HTR-8/SVneo (cell line): ENCODE data around the gene GYS2.

Experiments used
- DNase-seq: peaks from one replicate; pipeline ENCODE4 v3.0.0; 2011; ENCODE audit warnings: low spot score, mixed read lengths; ENCODE audit not compliant: insufficient read length
- FAIRE-seq: peaks from 2 replicates; lab custom pipeline; 2011; peaks lifted over from hg19 to GRCh38; lab: Jason Lieb, UNC

Gene GYS2

DNA sequence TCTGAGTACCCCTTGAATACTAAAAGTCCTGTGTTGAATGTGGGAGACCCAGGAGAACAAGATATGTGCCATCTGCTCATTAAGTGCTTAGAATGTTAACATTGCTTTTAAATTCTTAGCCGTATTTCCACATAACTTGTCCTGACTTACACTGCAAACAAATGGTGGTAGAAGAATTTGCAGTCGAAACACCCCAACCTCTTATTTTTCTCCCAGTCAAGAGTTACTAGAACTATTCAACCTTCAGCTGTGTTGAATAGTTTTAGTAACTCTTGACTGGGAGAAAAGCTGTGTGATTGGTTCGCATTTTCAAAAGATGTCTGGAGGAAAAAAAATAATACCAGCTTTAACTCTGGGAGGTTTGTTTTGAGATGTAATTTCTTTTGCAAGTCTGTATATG is 86.2 kb downstream of the GYS2 start:
- no peak for FAIRE-seq

DNA sequence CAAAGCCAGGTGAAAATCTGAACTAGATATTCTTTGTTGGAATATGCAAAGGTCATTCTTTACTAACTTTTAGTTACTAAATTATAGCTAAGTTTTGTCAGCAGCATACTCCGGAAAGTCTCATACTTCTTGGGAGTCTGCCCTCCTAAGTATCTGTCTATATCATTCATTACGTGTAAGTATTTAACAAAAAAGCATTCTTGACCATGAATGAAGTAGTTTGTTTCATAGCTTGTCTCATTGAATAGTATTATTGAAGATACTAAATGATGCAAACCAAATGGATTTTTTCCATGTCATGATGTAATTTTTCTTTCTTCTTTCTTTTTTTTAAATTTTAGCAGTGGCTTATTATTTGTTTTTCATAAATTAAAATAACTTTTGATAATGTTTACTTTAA is 88.4 kb downstream of the GYS2 start:
- no peak for FAIRE-seq
- DNase-seq = no peak

More for the DNA sequence above, 86.2 kb downstream of the GYS2 start:
- no peak for DNase-seq

DNA sequence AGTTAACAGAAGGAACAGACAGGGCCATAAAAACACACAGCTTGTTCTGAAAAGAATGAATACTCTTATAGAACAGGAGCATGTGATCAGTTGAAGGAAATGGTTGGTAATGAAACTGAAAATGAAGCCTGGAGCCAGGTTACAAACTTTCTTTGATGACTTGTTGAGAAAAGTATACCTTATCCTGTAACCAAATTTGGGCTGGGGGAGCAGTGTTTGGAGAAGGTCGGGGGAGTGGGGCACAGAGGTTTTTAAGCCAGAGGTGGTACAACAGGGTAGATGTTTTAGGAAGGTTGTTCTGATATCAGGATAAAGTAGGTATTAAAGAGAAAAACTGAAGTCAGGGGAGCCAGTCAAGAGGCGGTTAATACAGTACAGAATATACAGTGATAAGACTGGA is 94.9 kb downstream of the GYS2 start:
- no peak for DNase-seq

DNA sequence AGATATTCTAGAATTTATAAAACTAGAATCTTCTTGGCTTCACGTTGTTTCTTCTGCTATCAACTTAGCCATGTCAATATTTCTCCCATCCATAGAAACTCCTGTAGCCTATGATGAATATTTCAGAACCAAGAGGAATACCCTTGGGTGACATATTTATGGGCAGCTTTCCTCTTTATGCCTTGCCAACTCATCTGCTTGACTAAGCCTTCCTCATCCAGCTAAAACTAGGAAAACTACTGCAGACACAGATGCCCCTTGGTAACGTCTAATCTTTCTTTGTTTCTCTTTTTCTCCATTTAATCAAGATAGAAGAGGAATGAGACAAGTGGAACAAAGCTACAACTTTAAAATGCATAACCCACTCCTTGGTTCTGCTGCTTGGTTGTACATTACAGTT is 96.8 kb downstream of the GYS2 start:
- no peak for DNase-seq
- no peak for FAIRE-seq

More for the DNA sequence above, 94.9 kb downstream of the GYS2 start:
- FAIRE-seq = no peak

- DNase-seq = no peak
- no peak for FAIRE-seq
Measured at GRCh38 chr12:21505888-21506287, 98.8 kb downstream of the GYS2 start.

- FAIRE-seq (no peak), DNase-seq (no peak)
Measured at GRCh38 chr12:21502872-21503271, 101.8 kb downstream of the GYS2 start.

- DNase-seq (peak; percentile 12), FAIRE-seq (no peak)
Measured at GRCh38 chr12:21502164-21502496, 102.5 kb downstream of the GYS2 start.

- DNase-seq (peak; percentile 91), FAIRE-seq (peak; percentile 86)
Measured at GRCh38 chr12:21501258-21502163, 103.1 kb downstream of the GYS2 start, which contains the start of the genes GOLT1B and RECQL. Gene GOLT1B, plus strand, starts transcription at chr12:21501789. Its CDS starts 135 bp downstream, at chr12:21501924. Gene RECQL, minus strand, starts transcription at chr12:21501635. Its CDS starts 2,065 bp downstream, at chr12:21499570.

- FAIRE-seq (no peak), DNase-seq (no peak)
Measured at GRCh38 chr12:21500786-21501257, 103.8 kb downstream of the GYS2 start.

DNA sequence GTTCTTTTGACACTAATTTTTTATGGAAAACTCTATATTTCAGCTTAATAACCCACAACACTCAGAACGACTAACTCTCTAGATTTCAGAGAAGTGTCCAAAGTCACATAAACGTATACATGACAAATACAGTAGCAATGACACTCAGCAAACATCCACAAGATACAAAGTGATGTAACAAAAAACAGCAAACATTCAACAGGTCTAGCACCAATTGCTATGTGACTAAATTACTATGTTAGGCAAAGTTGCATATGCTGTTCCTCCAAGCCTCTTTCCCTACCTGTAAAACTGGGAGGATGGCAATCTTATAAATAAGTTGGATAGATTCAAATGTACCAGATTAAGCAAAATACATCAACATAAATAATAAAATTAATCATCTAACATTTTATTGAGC is 104.9 kb downstream of the GYS2 start:
- DNase-seq (no peak), FAIRE-seq (no peak)
